H1 (cell line): Measurements from ENCODE around the gene MIEF2. TPM values are rescaled to one million over a fixed set of nuclear protein-coding genes. Genes with fewer than 3 reads are reported as not detected.

Source experiments
- CEBPB ChIP-seq: IDR thresholded peaks from 2 replicates; pipeline ENCODE4 v1.6.1; 2012; ENCODE audit warnings: low read depth, low read length
- CHD7 ChIP-seq: fragments of 300-600 bp; sonication (generic); IDR thresholded peaks from 2 replicates; pipeline ENCODE4 v1.7.1; 2012; ENCODE audit warnings: low read length, moderate library complexity, mild to moderate bottlenecking, inconsistent platforms; ENCODE audit not compliant: insufficient replicate concordance
- EZH2 ChIP-seq: fragments of 200-600 bp; sonication (generic); IDR thresholded peaks from 2 replicates; pipeline ENCODE4 v1.7.1; 2012; ENCODE audit warnings: low read depth, mild to moderate bottlenecking, moderate library complexity, low read length, inconsistent platforms; ENCODE audit not compliant: severe bottlenecking
- JUND ChIP-seq: IDR thresholded peaks from 2 replicates; pipeline ENCODE4 v1.6.1; 2011; ENCODE audit warnings: mild to moderate bottlenecking, improper control_type of control experiment, low read length
- KDM1A ChIP-seq: fragments of 200-600, 300-600 bp; sonication (generic); IDR thresholded peaks from 2 replicates; pipeline ENCODE4 v1.7.1; 2016; ENCODE audit warnings: mild to moderate bottlenecking, low read length, borderline replicate concordance
- KDM4A ChIP-seq: IDR thresholded peaks from one replicate; pipeline ENCODE4 v1.7.1; 2012; ENCODE audit warnings: low read depth, mild to moderate bottlenecking, moderate library complexity, low read length, inconsistent platforms; ENCODE audit not compliant: severe bottlenecking
- KDM5A ChIP-seq: fragments of 200-600 bp; IDR thresholded peaks from 2 replicates; pipeline ENCODE4 v1.7.1; 2012; ENCODE audit warnings: mild to moderate bottlenecking, low read length, inconsistent platforms, mixed read lengths
- SIN3A ChIP-seq, 2 experiments: IDR thresholded peaks in 1 of 2; conservative IDR thresholded peaks in 1 of 2; 2 replicates each; pipeline ENCODE4 v1.6.1; 2011 to 2012; ENCODE audit warnings: low read length in 2 of 2, improper control_type of control experiment in 1 of 2, low read depth in 1 of 2, mild to moderate bottlenecking in 1 of 2
- USF2 ChIP-seq: IDR thresholded peaks from 2 replicates; pipeline ENCODE4 v1.6.1; 2011; ENCODE audit warnings: low read length, improper control_type of control experiment
- polyA plus RNA-seq, 7 experiments: library from polyadenylated mRNA; depleted of rRNA in 3 of 7; stranded (reverse) in 5 of 7; unstranded in 2 of 7; fragments of >200 nt in 5 of 7; fragments of 200-250 nt in 2 of 7; gene quantifications; 1 replicate in 5 of 7; 2 replicates in 1 of 7; 4 replicates in 1 of 7; pipeline versions ENCODE4 v1.2.1 to v1.2.3, GENCODE V29; 2011 to 2013; ENCODE audit warnings: missing spikeins in 2 of 7, mixed read lengths in 2 of 7
- total RNA-seq: library from RNA; stranded (reverse); fragmentation: NEBNext Ultra II Directional; extraction: Animal tissue kit (Norgen Biotek cat#: 25700); gene quantifications from 2 replicates; pipeline ENCODE4 v1.2.1, GENCODE V29; 2021

The MIEF2 gene
- total and polyA plus RNA-seq, 2 of the 8 experiments (the other 6 are each of a cell fraction or from before 2014, with no cell fraction given): 9.9 to 24.9 TPM

- no peak for TF ChIP-seq CHD7
- TF ChIP-seq KDM5A: no peak
- no peak for TF ChIP-seq JUND
- TF ChIP-seq EZH2: no peak
- peak in 1 of 2 experiments; percentile 48; a peak in 2 of 4 replicates for TF ChIP-seq SIN3A (conservative IDR thresholded peaks at IDR 0.05 in 1 of 2, IDR thresholded peaks at IDR 0.05 in 1 of 2; ENCODE audit: low read depth in 1 of 2, low read length in 2 of 2)
- TF ChIP-seq CEBPB: no peak
- TF ChIP-seq KDM1A: no peak
- TF ChIP-seq USF2: no peak
- peak; percentile 32 for TF ChIP-seq KDM4A
Measured at GRCh38 chr17:18246880-18247612, 13.4 kb upstream of the MIEF2 start (continued).
